Measurements from ENCODE around the gene PTPN18.
"Not testable (repeated sequence)": the region's sequence is repeated elsewhere in the genome, so short reads cannot be mapped to it uniquely, and the experiment has no call there.

Gene PTPN18

GRCh38 chr2:130355578-130356431 lies at the start of gene PTPN18:
Gene PTPN18 (plus strand): TSS chr2:130356056. CDS start chr2:130356108, 52 bp downstream.
- DNase-seq (ENCODE audit: low read depth in 2 of 2), result peak; percentile 49 to 53

GRCh38 chr2:130307850-130308249 lies 48.0 kb upstream of the PTPN18 start:
- no peak for DNase-seq (ENCODE audit: low read depth in 2 of 2)

GRCh38 chr2:130310881-130311280 lies 45.0 kb upstream of the PTPN18 start:
- DNase-seq (ENCODE audit: low read depth in 2 of 2), result no peak

GRCh38 chr2:130313812-130314334 lies 42.0 kb upstream of the PTPN18 start:
- DNase-seq (ENCODE audit: low read depth in 2 of 2), result no peak

- DNase-seq (ENCODE audit: low read depth in 2 of 2), result no peak
Measured at GRCh38 chr2:130314377-130314776, 41.5 kb upstream of the PTPN18 start.

GRCh38 chr2:130316596-130316995 lies 39.3 kb upstream of the PTPN18 start:
- no peak for DNase-seq (ENCODE audit: low read depth in 2 of 2)

GRCh38 chr2:130318906-130319305 lies 37.0 kb upstream of the PTPN18 start:
- DNase-seq (ENCODE audit: low read depth in 2 of 2), result no peak

GRCh38 chr2:130319536-130319935 lies 36.3 kb upstream of the PTPN18 start:
- DNase-seq (ENCODE audit: low read depth in 2 of 2), result no peak

- peak; percentile 47 to 54 for DNase-seq (ENCODE audit: low read depth in 2 of 2)
Measured at GRCh38 chr2:130327703-130328527, 27.9 kb upstream of the PTPN18 start.

GRCh38 chr2:130328710-130329109 lies 27.1 kb upstream of the PTPN18 start:
- no peak for DNase-seq (ENCODE audit: low read depth in 2 of 2)

- peak; percentile 60 to 64 for DNase-seq (ENCODE audit: low read depth in 2 of 2)
Measured at GRCh38 chr2:130332271-130333073, 23.4 kb upstream of the PTPN18 start.

- DNase-seq (ENCODE audit: low read depth in 2 of 2), result not testable (repeated sequence)
Measured at GRCh38 chr2:130333253-130333652, 22.6 kb upstream of the PTPN18 start.

GRCh38 chr2:130334026-130334425 lies 21.8 kb upstream of the PTPN18 start:
- DNase-seq (ENCODE audit: low read depth in 2 of 2), result no peak

GRCh38 chr2:130335226-130335625 lies 20.6 kb upstream of the PTPN18 start:
- no peak for DNase-seq (ENCODE audit: low read depth in 2 of 2)

GRCh38 chr2:130336150-130336876 lies 19.5 kb upstream of the PTPN18 start:
- DNase-seq (ENCODE audit: low read depth in 2 of 2), result no peak

GRCh38 chr2:130336877-130337734 lies 18.8 kb upstream of the PTPN18 start:
- DNase-seq (ENCODE audit: low read depth in 2 of 2), result peak; percentile 54 to 57

- DNase-seq (ENCODE audit: low read depth in 2 of 2), result no peak
Measured at GRCh38 chr2:130337735-130338325, 18.0 kb upstream of the PTPN18 start.

- no peak for DNase-seq (ENCODE audit: low read depth in 2 of 2)
Measured at GRCh38 chr2:130338793-130339345, 17.0 kb upstream of the PTPN18 start.
